CD4-positive, alpha-beta T cell treated with Interleukin-17A for 4 hours (primary cell): ENCODE measurements around the gene ARHGAP25.
"Not testable (repeated sequence)": the region's sequence is repeated elsewhere in the genome, so short reads cannot be mapped to it uniquely, and the experiment has no call there.

Experiments used
- DNase-seq: peaks from one replicate; pipeline ENCODE4 v3.0.0-alpha.2; 2020; ENCODE audit warnings: mixed read lengths

Gene ARHGAP25

GRCh38 chr2:68802161-68802560 lies 67.5 kb downstream of the ARHGAP25 start:
- not testable (repeated sequence) for DNase-seq

- DNase-seq: no peak
Observed at GRCh38 chr2:68805025-68805424, 70.4 kb downstream of the ARHGAP25 start.

GRCh38 chr2:68806511-68807109 lies 72.0 kb downstream of the ARHGAP25 start:
- no peak for DNase-seq

DNA sequence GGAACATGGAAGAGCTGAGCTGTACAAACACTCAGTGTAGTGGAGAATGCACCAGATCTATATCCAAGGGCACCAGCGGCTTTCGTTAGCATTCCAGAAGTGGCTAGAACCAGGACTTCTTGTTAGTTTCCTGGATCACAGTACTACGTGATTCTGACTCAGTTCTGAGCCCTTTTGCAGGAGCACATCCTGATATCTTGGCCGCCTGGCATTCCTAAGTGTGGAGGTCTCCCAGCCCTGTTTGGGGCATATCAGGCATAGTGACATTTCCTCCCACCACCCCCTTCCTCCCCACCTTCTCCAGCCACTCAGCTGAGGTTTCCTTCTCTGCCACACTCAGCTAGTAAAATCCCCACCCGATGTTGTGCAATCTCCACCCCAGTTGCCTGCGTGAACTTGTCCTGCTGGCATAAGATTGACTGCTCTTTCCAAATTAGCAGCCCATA lies 73.2 kb downstream of the ARHGAP25 start:
- DNase-seq: no peak

DNA sequence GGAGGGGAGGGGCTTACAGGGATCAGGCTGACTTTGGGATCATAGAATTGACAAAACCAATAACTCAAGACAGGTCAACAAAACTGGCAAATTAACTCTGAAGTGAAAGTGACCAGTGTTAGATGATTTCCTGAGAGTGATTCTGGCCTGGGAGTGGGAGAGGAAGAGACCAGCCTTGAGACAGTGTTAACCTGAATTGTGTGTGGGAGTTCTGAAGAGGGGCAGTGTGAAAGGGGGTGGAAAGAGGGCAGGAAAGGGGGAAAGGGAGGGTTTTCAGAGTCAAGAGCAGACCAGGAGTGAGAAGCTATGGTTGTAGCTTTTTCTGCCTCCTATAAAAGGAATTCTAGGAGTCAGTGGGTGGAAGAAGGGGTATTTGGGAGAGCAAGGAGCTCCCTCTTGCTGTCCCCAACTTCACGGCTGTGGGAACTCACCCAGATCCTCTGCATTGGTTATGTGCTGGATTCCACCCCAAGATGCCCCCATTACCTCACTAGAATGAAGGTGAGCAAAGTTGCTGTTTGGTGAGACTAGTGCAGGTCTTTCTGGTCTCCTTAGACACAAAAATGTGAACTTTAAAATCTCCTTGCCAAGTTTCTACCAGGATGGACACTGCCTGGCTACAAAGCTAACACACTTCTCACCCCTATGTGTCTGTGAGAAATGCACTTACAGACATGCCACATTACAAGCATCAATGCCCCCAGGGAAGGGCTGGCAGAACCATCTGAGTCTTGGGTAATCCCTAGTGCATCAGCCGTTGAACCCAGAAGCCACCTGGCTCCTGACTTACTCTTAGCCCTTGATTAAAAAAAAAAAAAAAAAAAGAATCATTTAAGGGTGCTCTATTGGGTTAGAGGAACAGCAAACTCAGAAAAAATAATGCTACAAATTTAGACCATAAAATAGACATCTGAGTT lies 75.0 kb downstream of the ARHGAP25 start:
- no peak for DNase-seq

DNA sequence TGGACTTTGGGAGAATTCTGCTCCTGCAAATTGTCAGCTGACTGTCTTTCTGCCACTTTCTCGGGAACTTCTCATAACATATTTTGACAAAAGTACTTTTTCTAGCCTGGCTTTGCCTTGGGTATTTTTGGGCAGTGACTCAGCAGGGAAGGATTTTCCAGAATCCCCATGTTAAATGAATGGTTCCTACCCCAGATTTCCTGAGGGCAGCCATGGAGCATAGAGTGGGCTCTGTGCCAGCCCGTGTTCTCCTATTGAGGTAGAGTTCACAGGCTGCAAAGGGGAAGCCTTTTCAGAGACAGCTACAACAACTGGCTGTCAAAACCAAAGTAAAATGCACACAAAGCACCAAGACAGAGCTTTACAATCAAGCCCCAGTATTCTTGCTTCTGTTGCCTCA lies 76.8 kb downstream of the ARHGAP25 start:
- no peak for DNase-seq

DNA sequence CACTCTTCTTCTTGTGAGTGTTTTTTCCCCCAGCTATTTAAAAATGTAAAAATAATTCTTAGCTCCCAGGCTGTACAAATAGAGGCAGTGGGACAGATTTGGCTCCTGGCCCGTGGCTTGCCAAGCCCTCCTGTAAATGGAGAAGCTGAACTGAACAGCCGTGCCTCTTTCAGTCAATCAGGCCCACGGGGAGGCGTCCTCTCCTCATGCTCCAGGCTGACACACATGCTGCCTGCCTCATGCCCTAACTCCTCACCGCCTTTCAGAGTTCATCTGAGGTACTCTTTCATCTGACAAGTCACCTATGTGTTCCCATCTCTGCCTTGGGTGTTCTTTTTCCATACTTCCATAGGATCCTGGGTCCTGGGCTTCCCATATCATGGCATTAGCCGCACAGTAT lies 77.6 kb downstream of the ARHGAP25 start:
- DNase-seq: no peak

DNA sequence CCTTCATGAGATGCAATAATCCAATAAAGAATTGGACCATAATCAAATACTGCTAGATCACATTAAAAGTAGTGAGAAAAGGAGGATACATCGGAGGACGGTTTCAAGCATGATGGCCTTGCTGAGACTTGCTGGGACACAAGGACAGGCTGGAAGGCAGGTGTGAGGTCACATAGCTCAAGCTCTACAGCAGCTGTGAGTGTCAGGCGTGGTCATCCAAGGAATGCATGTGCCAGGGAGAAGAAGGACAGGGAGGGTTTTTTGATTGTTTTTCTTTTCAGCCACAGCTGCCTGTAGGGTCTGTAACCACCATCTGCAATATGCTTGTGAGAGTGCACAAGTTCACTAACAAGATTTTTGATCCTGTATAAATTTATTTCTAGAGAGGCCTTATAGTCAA lies 79.0 kb downstream of the ARHGAP25 start:
- DNase-seq: no peak

- DNase-seq: no peak
Observed at GRCh38 chr2:68817306-68817705, 82.7 kb downstream of the ARHGAP25 start.

DNA sequence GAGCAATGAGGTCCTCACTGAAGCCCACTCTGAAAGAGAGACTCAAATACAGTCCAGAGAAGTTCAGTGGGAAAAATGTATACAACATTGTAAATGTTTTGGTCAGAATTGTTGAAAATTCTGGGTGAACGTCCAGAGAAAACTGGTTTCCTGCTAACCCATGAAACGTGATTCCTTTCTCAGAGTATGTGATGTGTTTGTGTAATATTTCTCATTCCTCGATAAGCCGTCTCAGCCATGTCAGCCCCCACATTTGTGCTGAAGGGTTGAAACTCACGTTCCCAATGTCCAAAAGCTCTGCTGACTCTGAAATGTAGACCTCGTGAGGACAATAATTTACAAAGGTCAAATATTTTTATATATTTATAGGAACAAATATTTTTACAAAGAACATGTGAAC lies 84.9 kb downstream of the ARHGAP25 start:
- DNase-seq: no peak

- no peak for DNase-seq
Observed at GRCh38 chr2:68822207-68822872, 87.7 kb downstream of the ARHGAP25 start.

GRCh38 chr2:68824831-68825230 lies 90.2 kb downstream of the ARHGAP25 start:
- DNase-seq: no peak

- DNase-seq: no peak
Observed at GRCh38 chr2:68825866-68826265, 91.3 kb downstream of the ARHGAP25 start.

GRCh38 chr2:68827666-68828065 lies 93.1 kb downstream of the ARHGAP25 start:
- no peak for DNase-seq

GRCh38 chr2:68828887-68829708 lies 94.5 kb downstream of the ARHGAP25 start:
- DNase-seq: peak; percentile 79

GRCh38 chr2:68829749-68830148 lies 95.1 kb downstream of the ARHGAP25 start:
- no peak for DNase-seq

- no peak for DNase-seq
Observed at GRCh38 chr2:68831686-68832232, 97.1 kb downstream of the ARHGAP25 start.

DNA sequence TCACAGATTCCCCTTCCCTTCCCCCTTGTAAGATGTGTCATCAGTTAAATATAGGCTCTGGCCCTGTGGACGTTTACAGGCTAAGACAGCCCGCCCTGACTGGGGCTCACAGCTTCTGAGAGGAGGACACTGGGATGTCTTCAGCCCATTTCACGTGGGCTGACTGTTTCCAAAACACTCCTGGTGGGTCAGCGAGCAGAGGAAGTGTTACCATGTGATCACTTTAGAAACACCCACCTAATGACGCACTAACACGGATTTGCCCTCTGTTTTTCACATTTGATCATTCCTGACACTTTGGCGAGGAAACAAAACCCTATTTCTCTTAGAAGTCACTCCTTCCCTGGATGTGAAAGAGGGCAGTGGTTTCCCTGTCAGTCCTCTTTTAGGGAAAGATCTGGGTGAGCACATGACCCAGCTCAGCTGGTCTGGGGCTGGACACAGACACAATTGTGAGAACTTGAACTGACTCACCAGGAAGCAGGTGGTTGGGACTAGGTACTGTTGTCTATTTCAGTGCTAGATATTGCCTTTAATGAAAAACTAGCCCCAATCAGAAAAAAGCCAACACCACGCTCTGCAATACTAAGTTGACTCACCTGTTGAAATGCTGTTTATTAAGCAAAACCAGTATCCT lies 97.7 kb downstream of the ARHGAP25 start:
- DNase-seq: peak; percentile 29

GRCh38 chr2:68833162-68833561 lies 98.6 kb downstream of the ARHGAP25 start:
- no peak for DNase-seq

- DNase-seq: no peak
Observed at GRCh38 chr2:68834737-68835376, 100.2 kb downstream of the ARHGAP25 start.

- DNase-seq: no peak
Observed at GRCh38 chr2:68835621-68836020, 101.0 kb downstream of the ARHGAP25 start.
